NCI-H2081 treated with DMSO at 0.1 percent for 48 hours (cell line): ENCODE data around the gene MARK3.
"Not testable (repeated sequence)": the region's sequence is repeated elsewhere in the genome, so short reads cannot be mapped to it uniquely, and the experiment has no call there.

Source experiments
- DNase-seq: peaks from one replicate; lab custom pipeline; 2025; lab: John Stamatoyannopoulos, UW

The MARK3 gene

DNA sequence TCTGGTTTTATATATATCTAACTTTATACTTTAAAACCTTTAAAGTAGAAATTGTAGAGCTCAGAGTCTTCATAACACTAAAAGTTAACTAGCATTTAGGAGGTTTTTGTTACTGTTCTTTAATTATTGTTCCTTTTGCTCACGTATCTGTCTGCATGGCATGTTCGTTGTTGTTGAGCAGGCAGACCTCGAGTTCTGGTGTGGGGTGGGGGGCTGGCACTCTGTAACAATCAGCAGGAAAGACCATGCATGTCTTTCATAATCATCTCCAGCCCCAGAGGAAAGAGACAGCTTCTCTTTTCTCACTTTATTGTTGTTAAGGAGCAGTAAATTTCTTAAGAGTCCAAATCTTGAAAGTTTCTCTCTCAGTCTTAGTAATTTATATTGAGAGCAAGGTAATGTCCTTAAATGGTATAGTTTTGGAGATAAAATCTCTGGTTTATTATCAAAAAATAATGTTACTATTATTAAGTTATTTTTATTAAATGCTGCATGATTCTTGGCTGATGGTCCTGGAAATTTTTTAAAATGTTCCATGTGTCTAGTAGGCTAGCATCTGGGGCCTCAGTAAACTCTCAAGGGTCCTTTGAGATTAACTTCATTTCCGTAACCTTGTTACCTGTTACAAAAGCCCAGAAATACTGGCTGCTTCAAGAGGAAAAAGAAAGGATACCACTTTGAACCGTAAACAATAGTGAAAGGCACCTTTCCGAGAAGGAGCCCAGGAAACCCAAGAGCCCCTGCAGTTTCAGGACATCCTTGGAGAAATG is 107.1 kb downstream of the MARK3 start:
- no peak for DNase-seq

DNA sequence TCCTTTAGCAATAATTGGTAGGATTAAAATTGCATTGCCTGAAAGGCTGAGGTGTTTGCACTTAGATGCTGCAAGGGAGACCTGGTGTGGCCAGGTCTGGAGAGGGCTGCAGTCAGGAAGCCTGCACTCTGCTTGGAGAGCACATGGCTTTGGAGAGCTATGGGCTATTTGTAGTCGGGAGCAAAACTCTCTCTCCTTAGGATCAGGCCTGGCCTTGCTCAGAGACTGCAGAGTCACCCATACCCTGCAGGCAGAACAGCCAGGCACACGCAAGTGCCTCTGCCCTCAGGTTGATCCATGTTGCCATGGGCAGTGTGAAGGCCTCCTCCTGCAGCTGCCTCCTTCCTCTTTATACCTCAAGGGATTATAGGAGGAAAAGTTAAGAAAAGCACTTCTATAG is 110.6 kb downstream of the MARK3 start:
- DNase-seq: no peak

DNA sequence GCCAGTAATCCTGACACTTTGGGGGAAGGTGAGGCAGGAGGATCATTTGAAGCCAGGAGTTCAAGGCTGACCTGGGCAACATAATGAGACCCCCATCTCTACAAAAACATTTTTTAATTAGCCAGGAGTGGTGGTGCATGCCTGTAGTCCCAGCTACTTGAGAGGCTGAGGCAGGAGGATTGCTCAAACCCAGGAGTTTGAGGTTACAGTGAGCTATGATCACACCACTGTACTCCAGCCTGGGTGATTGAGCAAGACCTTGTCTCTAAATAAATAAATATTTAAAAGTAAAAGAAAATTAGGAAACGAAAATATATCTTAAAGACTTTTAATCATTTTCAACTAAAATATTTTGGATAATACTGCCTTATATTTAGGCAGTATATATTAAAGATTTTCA is 111.6 kb downstream of the MARK3 start:
- DNase-seq: no peak

DNA sequence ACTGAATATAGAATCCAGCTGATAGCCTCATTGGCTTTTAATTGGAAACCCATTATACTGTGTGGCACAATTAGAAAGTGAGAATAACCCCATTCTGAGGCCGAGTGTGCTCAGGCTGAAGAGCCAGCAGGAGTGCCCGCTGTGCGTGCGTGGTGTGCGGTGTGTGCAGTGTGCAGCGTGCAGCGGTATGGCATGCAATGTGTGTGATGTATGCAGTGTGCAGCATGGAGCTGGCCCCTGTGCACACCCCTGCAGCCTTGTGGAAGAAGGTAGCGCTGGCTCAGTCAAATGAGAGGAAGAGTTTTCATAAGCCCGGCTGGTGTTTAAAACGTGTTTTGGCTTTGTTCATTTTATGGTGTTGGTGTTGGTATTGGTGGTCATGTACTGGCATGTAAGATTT is 114.5 kb downstream of the MARK3 start:
- no peak for DNase-seq

DNA sequence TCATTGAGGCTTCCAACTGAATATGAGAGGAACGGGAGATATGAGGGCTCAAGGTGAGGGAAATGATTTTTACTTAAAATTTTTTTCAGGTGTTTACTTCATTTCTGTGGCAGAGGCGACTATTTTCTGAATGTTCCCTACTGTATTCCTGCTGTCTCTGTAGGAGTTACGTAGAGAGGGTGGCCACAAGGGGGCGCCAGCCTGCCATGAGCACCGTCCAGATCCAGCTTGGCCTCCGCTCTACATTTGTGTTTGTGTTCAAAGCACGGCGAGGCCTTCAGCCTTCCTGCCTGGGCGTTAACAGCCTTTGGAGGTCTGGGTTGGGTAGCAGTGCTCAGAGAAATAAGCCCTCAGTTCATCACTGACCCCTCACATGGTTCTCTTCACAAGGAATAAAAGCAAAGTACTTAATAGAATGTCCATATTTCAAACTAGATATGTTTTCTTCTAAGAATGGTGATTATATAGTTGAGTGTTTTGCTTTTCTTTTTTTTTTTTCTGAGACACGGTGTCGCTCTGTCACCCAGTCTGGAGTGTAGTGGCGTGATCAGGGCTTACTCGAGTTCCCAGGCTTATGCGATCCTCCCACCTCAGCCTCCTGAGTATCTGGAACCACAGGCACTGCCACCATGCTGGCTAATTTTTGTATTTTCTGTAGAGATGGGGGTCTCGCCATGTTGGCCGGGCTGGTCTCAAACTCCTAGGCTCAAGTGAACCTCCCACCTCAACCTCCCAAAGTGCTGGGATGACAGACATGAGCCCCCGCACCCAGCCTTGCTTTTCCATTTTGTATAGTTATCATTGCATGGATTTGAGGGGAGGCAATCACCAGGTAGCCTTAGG is 115.2 kb downstream of the MARK3 start:
- DNase-seq: peak; percentile 64

DNA sequence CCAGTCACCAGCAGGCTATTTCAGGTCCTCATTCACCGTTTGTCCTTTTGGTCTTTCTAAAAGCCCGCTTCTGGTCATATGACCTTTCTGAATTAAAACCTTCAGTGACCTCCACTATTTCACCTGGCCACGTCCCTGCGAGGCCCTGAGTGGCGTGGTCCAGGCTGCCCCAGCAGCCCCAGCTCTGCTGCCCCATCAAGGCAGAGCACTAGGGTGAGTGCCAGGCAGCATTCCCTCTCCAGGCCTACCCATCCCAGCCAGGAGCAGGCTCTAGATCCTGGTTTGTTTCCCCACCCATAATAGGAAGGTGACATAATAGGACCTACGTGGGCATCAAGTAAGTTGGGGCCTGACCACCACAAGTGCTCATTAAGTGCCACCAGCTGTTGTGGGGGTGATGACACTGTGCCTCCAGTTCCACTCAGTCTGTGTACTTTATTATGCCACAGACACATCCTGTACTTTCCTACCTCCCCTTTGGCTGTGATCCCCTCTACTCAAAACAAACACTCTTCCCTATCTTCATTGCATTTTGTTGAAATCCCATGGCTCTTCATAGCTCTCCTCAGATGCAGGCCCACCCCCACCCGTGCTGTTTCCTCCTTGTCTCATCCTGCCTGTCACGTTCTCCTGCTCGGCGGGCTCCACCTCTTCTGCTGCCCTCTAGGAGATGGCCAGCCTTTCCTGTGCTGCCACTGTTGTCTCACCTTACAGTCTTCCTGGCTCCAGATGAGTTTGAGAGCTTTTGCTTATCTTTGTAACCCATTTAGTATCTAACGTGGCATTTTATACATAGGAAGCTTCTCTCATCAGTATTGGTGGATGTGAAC is 116.0 kb downstream of the MARK3 start:
- no peak for DNase-seq

DNA sequence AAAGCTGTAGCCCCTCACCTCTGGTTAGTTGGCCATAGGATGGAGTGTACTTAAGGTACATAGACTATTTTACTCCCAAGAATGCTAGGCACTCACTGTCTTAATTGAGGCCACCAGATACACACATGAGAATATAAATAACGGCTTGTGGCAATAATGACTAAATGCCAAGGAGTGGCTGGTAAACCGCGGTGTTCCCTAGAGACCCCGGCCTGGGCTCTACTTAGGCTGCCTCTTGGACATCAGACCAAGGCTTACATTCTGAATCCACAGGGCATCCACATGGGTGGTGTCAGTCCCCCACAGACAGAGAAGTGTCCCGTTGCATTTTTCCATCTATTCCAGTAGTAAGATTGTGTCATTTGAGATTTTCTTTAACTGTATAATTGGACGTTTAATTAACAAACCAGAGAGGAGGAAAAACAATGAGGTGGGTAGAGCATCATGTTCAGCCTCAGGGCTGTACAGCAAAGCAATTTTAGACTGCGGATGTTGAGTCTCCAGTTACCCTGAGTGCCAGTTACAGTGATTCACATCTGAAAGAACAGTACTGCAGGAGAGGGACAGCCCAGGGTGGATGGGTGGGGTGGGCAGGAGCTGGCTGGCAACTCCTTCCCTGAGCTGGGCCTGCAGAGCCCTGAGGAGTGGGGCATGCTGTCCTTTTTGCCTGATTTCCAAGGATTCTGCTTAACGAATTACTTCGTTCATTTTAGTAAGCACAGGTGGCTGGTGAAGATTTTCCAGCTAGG is 116.9 kb downstream of the MARK3 start:
- no peak for DNase-seq

DNA sequence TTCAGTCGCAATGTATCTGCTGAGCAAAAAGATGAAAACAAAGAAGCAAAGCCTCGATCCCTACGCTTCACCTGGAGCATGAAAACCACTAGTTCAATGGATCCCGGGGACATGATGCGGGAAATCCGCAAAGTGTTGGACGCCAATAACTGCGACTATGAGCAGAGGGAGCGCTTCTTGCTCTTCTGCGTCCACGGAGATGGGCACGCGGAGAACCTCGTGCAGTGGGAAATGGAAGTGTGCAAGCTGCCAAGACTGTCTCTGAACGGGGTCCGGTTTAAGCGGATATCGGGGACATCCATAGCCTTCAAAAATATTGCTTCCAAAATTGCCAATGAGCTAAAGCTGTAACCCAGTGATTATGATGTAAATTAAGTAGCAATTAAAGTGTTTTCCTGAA is 117.7 kb downstream of the MARK3 start:
- no peak for DNase-seq

DNA sequence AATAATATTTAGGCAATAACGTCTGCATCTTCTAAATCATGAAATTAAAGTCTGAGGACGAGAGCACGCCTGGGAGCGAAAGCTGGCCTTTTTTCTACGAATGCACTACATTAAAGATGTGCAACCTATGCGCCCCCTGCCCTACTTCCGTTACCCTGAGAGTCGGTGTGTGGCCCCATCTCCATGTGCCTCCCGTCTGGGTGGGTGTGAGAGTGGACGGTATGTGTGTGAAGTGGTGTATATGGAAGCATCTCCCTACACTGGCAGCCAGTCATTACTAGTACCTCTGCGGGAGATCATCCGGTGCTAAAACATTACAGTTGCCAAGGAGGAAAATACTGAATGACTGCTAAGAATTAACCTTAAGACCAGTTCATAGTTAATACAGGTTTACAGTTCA is 118.1 kb downstream of the MARK3 start:
- DNase-seq: no peak

DNA sequence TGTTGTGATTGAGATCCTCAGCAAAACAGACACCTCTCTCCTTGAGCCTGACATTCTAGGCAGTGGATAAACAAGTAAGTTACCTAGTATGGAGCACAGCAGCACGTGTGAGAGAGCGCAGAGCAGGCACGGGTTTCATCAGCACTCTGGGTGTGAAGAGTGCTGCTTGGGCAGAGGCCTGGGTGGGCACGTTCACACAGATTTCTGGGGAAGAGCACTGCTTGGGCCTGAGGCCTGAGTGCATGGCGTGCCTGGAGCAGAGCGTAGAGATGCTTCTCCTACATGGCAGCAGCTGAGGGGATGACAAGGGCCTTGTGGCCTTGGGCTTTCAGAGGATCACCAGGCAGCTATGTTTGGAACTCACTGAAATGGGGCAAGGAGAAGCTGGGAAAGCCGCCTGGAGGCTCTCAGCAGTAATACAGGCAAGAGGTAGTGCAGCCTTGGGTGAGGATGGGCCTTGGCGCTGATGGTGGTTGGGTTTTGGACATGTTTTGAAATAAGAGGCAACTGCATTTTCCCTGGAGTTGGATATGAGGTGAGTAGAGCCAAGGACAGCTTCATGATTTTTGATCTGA is 119.9 kb downstream of the MARK3 start:
- DNase-seq: no peak

DNA sequence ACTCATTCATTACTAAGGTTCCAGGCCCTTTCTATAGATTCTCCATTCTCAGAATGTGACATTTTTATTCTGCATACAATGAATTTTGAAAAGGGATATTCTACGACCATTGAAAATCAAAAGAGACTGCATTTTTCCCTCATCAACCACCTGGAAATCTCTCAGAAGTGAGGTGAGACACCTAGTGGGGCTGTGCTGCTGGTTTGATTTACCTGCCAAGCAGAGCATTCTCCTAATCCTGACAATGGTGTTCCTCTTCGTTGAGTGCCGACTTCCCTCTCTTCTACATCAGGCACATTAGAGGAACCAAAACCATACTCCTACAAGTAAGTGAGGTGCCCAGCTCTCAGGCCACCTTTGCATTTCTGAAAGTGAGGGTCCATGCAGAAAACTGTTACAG is 122.5 kb downstream of the MARK3 start:
- no peak for DNase-seq

DNA sequence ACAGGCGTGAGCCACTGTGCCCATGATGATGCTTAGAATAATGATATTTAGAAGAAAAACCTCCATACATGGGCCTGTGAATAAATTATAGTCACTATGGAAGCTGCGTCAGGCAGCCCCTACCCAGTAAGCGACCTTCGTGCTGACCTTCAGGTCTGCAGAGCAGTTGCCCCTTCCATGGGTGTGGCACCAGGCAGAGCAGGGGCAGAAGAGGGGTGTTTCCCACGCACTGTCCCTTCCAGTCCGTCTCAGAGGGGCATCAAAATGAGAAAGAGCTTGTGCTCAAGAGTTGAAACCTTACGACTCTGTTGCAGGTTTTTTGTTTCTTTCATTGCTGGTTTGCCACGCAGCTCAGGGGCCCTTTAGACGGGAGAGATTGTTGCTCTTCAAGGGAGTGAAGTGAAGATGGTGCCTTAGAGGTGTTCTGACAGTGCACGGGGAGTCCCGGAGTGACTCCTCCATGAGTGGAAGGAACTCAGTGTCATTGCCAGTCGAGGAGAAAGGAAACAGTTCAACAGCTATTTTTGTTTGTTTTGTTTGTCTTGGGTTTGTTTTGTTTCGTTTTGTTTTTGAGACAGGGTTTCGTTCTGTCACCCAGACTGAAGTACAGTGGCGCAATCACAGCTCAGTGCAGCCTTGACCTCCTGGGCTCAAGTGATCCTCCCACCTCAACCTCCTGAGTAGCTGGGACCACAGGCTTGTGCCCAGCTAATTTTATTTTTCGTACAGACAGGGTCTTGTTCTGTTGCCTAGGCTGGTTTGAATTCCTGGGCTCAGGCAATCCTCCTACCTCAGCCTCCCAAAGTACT is 123.5 kb downstream of the MARK3 start:
- no peak for DNase-seq

DNA sequence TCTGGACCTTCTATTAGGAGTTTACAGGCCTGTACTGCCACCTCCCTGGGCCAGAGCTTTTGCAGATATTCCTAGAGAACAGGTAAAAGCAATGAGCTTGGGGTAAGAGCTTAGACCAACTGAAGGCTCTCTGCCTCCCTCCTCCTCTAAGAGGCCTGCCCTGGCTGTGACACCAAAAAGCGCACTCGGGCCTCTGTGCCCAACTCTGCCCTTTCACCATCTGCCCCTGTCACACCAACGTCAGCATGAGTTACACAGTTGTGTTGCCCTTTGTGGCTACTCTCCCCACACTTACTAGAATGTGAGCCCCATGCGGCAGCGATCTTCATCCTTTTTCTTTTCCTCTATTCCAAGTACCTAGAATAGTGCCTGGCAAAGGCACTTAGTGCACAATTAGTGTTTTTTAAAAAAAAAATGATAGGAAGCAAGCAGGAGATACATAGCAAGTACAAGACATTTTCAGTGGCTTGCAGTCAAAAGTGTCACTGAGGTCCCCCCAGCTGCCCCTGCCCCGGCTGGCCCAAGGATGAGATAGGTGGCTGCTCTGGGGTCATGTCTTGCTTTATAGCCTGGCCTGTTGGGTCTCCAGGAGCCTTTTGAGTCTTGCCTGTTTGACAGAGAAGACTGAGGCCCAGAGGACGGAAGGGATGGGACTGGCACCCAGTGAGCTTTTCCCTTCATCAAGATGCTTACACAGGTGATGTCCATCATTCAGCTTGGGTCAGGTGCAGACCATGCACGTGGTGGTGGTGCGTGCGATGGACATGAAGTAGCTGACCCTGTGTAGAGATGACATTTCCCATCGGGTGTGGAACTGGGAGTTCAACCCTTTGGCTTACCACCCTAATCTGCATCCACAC is 124.9 kb downstream of the MARK3 start:
- DNase-seq: no peak

DNA sequence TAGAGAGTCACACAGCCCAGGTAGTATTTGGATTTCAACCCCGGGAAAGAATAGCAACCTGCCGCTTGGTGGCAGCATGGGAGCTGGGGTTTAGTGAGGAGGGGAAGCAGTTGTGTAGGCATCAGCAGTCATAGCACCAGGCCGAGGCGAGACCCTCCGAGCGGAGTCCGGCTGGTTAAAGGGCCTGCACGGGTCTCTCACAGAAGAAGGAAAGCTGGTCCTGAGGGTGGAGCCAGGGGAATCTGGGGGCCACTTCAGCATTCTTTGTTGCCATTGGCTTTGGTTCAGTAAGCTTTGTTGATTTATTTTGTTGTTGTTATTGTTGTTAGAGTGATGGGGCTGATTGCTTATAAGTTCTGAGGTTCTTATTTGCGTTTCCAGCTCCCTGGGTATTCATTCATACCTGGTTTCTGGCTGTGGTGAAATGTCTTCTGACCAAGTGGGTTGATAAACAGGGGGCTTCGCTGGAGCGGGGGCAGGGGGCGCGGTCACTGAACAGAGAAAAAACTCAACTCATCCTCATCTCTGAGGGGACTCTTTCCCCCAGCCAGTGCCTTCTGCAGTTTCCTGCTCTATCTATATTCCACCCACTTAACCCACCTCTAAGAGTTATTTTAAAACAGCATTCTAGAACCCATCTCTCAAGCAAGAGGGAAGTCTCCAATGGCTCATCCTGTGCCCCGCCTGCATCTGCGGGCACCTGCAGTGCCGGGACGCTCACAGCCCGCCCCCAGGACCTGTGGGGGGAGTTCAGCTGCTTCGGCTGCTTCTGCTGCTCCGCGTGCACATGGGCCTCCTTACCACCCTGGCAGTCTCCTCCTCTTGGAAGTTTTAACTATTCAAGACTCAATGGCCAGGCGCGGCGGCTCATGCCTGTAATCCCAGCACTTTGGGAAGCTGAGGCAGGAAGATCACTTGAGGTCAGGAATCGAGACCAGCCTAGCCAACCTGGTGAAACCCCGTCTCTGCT is 125.8 kb downstream of the MARK3 start:
- DNase-seq: no peak

DNA sequence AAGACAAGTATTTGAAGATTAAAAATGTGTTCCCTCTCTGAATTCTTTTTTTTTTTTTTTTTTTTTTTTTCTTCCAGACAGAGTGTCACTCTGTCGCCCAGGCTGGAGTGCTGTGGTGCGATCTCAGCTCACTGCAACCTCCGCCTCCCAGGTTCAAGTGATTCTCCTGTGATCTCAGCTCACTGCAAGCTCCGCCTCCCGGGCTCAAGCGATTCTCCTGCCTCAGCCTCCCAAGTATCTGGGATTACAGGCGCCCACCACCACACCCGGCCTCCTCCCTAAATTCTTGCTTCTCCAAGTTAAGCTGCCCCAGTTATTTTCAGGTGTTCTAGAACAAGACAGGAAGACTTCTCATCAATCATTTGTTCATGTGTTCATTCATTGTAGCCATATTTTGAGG is 127.0 kb downstream of the MARK3 start:
- DNase-seq: not testable (repeated sequence)

DNA sequence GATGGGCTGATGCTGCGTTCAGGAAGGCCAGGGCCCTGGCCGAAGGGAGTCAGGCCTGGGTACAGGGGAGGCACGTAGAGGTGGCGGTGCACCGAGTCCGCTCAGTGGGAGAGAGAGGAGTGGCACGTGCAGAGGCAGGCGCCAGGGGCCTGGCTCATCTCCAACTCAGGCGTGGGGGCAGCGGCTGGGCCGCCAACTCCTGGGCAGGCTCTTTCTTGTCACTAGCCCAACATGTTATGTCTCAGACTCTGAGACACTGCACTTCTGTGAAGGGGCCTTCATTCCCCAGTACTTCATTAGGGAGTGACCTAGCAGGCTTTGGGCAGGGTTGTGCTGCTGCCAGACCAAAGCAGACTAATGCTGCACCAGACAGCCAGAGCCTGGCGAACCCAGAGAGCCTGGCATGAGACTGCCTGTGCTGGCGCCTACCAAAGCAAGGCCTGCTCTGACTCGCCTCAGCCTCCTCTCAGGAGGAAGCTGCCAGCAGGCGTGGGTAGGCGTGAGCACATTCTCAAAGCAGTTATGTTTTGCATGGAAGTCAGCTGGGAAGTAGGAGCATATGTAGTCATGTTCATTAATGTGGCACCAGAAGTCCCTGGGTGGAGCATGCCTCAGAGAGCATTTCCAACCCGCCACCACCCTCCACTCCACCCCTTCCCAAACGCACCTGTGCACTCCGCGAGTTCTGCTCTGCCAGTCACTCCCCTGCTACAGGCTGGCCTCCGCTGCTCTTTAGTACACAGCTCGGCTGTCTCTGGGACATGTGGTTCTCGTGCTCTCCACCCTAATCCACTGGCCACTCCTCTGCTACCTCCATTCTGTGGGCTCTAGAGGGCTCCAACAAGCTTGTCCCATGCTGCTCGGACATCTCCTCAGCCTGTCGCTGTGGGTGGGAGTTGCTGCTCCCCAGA is 127.7 kb downstream of the MARK3 start:
- no peak for DNase-seq
